GM12878 (cell line): ENCODE measurements around the gene ENG. TPM values are rescaled to one million over a fixed set of nuclear protein-coding genes. Genes with fewer than 3 reads are reported as not detected.
A peak's percentile ranks its signal among the peaks of the same experiment; 100 is the strongest.

Experiments
- BHLHE40 ChIP-seq, 2 experiments: fragments of 450-650 bp in 1 of 2; IDR thresholded peaks; 2 replicates each; pipeline ENCODE4 v1.6.1; 2011 to 2017; ENCODE audit warnings: low read depth in 2 of 2, borderline replicate concordance in 1 of 2, improper control_type of control experiment in 1 of 2, low read length in 1 of 2, mild to moderate bottlenecking in 1 of 2
- CHD2 ChIP-seq: IDR thresholded peaks from 2 replicates; pipeline ENCODE4 v1.6.1; 2011; ENCODE audit warnings: low read depth, low read length, improper control_type of control experiment, borderline replicate concordance
- CTCF ChIP-seq, 3 experiments: IDR thresholded peaks in 2 of 3; conservative IDR thresholded peaks in 1 of 3; 2 replicates each; pipeline ENCODE4 v1.5.1; 2011; ENCODE audit warnings: low read depth in 3 of 3, low read length in 3 of 3, mild to moderate bottlenecking in 3 of 3, control low read depth in 2 of 3, moderate library complexity in 2 of 3, inconsistent platforms in 1 of 3, mixed read lengths in 1 of 3; ENCODE audit not compliant: control insufficient read depth in 2 of 3, insufficient read depth in 1 of 3; ENCODE audit errors: extremely low read depth in 1 of 3
- FOS ChIP-seq: IDR thresholded peaks from 3 replicates; pipeline ENCODE4 v1.6.1; 2011; ENCODE audit warnings: borderline replicate concordance; ENCODE audit not compliant: insufficient read length; ENCODE audit errors: extremely low read depth
- HDGF ChIP-seq: fragments of 450-650 bp; IDR thresholded peaks from 2 replicates; pipeline ENCODE4 v1.6.1; 2016; ENCODE audit warnings: antibody characterized with exemption
- JUNB ChIP-seq: IDR thresholded peaks from 2 replicates; pipeline ENCODE4 v1.6.1; 2016; ENCODE audit warnings: antibody characterized with exemption, mild to moderate bottlenecking
- MTA2 ChIP-seq: fragments of 450-650 bp; IDR thresholded peaks from 2 replicates; pipeline ENCODE4 v1.6.1; 2016; ENCODE audit warnings: low read depth, mild to moderate bottlenecking, moderate library complexity
- MXI1 ChIP-seq: fragments of 150-350 bp; IDR thresholded peaks from 2 replicates; pipeline ENCODE4 v1.6.1; 2011; ENCODE audit warnings: low read depth, mild to moderate bottlenecking, inconsistent platforms, low read length, improper control_type of control experiment
- MYC ChIP-seq: IDR thresholded peaks from 2 replicates; pipeline ENCODE4 v1.6.1; 2011; ENCODE audit warnings: mild to moderate bottlenecking, low read length, moderate library complexity, inconsistent platforms; ENCODE audit not compliant: insufficient read depth, insufficient replicate concordance, insufficient read length, severe bottlenecking
- NBN ChIP-seq: fragments of 450-650 bp; IDR thresholded peaks from 2 replicates; pipeline ENCODE4 v1.6.1; 2016
- NFXL1 ChIP-seq: fragments of 450-650 bp; IDR thresholded peaks from 2 replicates; pipeline ENCODE4 v1.6.1; 2017; ENCODE audit warnings: antibody characterized with exemption, mild to moderate bottlenecking, borderline replicate concordance
- NR2F1 ChIP-seq: fragments of 450-650 bp; conservative IDR thresholded peaks from 2 replicates; pipeline ENCODE4 v1.6.1; 2017; ENCODE audit warnings: mild to moderate bottlenecking
- PKNOX1 ChIP-seq: fragments of 450-650 bp; IDR thresholded peaks from 2 replicates; pipeline ENCODE4 v1.6.1; 2016; ENCODE audit warnings: mild to moderate bottlenecking
- POLR2A ChIP-seq: IDR thresholded peaks from 2 replicates; pipeline ENCODE4 v1.6.1; 2011; ENCODE audit warnings: low read depth, mild to moderate bottlenecking, low read length
- RAD51 ChIP-seq: fragments of 450-650 bp; IDR thresholded peaks from 2 replicates; pipeline ENCODE4 v1.6.1; 2016; ENCODE audit warnings: moderate library complexity, mild to moderate bottlenecking, inconsistent platforms
- SMC3 ChIP-seq: IDR thresholded peaks from 2 replicates; pipeline ENCODE4 v1.6.1; 2011; ENCODE audit warnings: low read length, improper control_type of control experiment, borderline replicate concordance
- SPI1 ChIP-seq: IDR thresholded peaks from 2 replicates; pipeline ENCODE4 v1.6.1; 2011; ENCODE audit warnings: low read depth, mild to moderate bottlenecking, low read length, moderate library complexity, borderline replicate concordance; ENCODE audit not compliant: insufficient read depth
- SRF ChIP-seq, 2 experiments: IDR thresholded peaks; 2 replicates each; pipeline ENCODE4 v1.6.1; 2011; ENCODE audit warnings: low read depth in 2 of 2, low read length in 2 of 2, mild to moderate bottlenecking in 1 of 2, moderate library complexity in 1 of 2
- STAT3 ChIP-seq: IDR thresholded peaks from 2 replicates; pipeline ENCODE4 v1.6.1; 2011; ENCODE audit warnings: low read depth, low read length, improper control_type of control experiment
- TCF3 ChIP-seq: IDR thresholded peaks from 2 replicates; pipeline ENCODE4 v1.6.1; 2012; ENCODE audit warnings: low read depth, mild to moderate bottlenecking, low read length, borderline replicate concordance; ENCODE audit not compliant: insufficient read depth
- ZNF207 ChIP-seq: fragments of 450-650 bp; IDR thresholded peaks from 2 replicates; pipeline ENCODE4 v1.6.1; 2014; ENCODE audit warnings: antibody characterized with exemption, mild to moderate bottlenecking, borderline replicate concordance
- ZZZ3 ChIP-seq: IDR thresholded peaks from 2 replicates; pipeline ENCODE4 v1.6.1; 2011; ENCODE audit warnings: low read depth; ENCODE audit not compliant: control insufficient read depth, insufficient read length
- polyA plus RNA-seq, 11 experiments: library from polyadenylated mRNA; depleted of rRNA in 4 of 11; unstranded in 6 of 11; stranded (reverse) in 5 of 11; fragments of >200 nt; fragmentation: Nextera tagmentation in 4 of 11; fragmentation: Illumina TruSeq in 1 of 11; extraction: Ambion mirVana in 4 of 11; extraction: Trizol in 1 of 11; gene quantifications; 1 replicate in 1 of 11; 2 replicates in 10 of 11; pipeline versions ENCODE4 v1.2.1 to v1.2.3, GENCODE V29; 2011 to 2016; ENCODE audit warnings: inconsistent platforms in 2 of 11, missing spikeins in 2 of 11, low read depth in 1 of 11
- total RNA-seq, 4 experiments: library from RNA; depleted of rRNA in 3 of 4; stranded (reverse); fragments of >200 nt in 3 of 4; fragmentation: Illumina TruSeq in 1 of 4; extraction: Trizol in 1 of 4; gene quantifications; 2 replicates each; pipeline versions ENCODE4 v1.2.1 to v1.2.3, GENCODE V29; 2013 to 2021
- TF ChIP-seq, protein P1 (sequence below): fragments of 450-650 bp; IDR thresholded peaks from 2 replicates; pipeline ENCODE4 v1.6.1; 2017; ENCODE audit warnings: mild to moderate bottlenecking, low read depth, inconsistent platforms; ENCODE audit not compliant: poor library complexity, severe bottlenecking
- TF ChIP-seq, protein P2 (sequence below): IDR thresholded peaks from 2 replicates; pipeline ENCODE4 v1.6.1; 2012; ENCODE audit warnings: low read depth, low read length, improper control_type of control experiment

ENG gene
- total and polyA plus RNA-seq, 10 of the 15 experiments (the other 5 are each of a cell fraction or from before 2014, with no cell fraction given): 0.14 to 10.1 (median 2.0) TPM

- TF ChIP-seq CTCF (IDR thresholded peaks at IDR 0.05 in 2 of 3, conservative IDR thresholded peaks at IDR 0.05 in 1 of 3; ENCODE audit: control insufficient read depth in 2 of 3, extremely low read depth in 1 of 3, insufficient read depth in 1 of 3, low read depth in 3 of 3, low read length in 3 of 3): no peak
- no peak for TF ChIP-seq MYC
- TF ChIP-seq POLR2A: peak; percentile 50; the same call in 1 of the 2 replicates
- TF ChIP-seq SPI1: peak; percentile 73
- no peak for TF ChIP-seq STAT3
- TF ChIP-seq JUNB: no peak
- no peak for TF ChIP-seq ZZZ3
- TF ChIP-seq MXI1: peak; percentile 53
- no peak for TF ChIP-seq FOS
- TF ChIP-seq SRF (IDR thresholded peaks at IDR 0.05; ENCODE audit: low read depth in 2 of 2, low read length in 2 of 2): 0 out of 4 replicates have a peak, but pooled peaks of 1 of the 2 experiments have one; percentile 15
- TF ChIP-seq RAD51: peak; percentile 58
- peak; percentile 23; the same call in 1 of the 2 replicates for TF ChIP-seq NR2F1
- TF ChIP-seq TCF3: peak; percentile 90
- TF ChIP-seq, protein P1, sequence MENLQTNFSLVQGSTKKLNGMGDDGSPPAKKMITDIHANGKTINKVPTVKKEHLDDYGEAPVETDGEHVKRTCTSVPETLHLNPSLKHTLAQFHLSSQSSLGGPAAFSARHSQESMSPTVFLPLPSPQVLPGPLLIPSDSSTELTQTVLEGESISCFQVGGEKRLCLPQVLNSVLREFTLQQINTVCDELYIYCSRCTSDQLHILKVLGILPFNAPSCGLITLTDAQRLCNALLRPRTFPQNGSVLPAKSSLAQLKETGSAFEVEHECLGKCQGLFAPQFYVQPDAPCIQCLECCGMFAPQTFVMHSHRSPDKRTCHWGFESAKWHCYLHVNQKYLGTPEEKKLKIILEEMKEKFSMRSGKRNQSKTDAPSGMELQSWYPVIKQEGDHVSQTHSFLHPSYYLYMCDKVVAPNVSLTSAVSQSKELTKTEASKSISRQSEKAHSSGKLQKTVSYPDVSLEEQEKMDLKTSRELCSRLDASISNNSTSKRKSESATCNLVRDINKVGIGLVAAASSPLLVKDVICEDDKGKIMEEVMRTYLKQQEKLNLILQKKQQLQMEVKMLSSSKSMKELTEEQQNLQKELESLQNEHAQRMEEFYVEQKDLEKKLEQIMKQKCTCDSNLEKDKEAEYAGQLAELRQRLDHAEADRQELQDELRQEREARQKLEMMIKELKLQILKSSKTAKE: peak; percentile 34
- peak; percentile 82; the same call in 1 of the 2 replicates for TF ChIP-seq NBN
- no peak for TF ChIP-seq SMC3
- TF ChIP-seq ZNF207: no peak
- TF ChIP-seq, protein P2, sequence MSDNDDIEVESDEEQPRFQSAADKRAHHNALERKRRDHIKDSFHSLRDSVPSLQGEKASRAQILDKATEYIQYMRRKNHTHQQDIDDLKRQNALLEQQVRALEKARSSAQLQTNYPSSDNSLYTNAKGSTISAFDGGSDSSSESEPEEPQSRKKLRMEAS: peak; percentile 56; the same call in 1 of the 2 replicates
- TF ChIP-seq CHD2: no peak
- TF ChIP-seq NFXL1: 0 out of 2 replicates have a peak, but pooled peaks have one; percentile 26
- peak; percentile 50 to 64; a peak in 2 of 4 replicates for TF ChIP-seq BHLHE40 (IDR thresholded peaks at IDR 0.05; ENCODE audit: borderline replicate concordance in 1 of 2, low read depth in 2 of 2, low read length in 1 of 2)
- TF ChIP-seq PKNOX1: peak; percentile 88
- TF ChIP-seq MTA2: peak; percentile 53; the same call in 1 of the 2 replicates
- 0 out of 2 replicates have a peak, but pooled peaks have one; percentile 31 for TF ChIP-seq HDGF
Observed at GRCh38 chr9:127779136-127779981, 75.1 kb downstream of the ENG start (continued).
